ENCODE measurements around the gene MOCS1.
A peak's percentile ranks its signal among the peaks of the same experiment; 100 is the strongest.

The MOCS1 gene

DNA sequence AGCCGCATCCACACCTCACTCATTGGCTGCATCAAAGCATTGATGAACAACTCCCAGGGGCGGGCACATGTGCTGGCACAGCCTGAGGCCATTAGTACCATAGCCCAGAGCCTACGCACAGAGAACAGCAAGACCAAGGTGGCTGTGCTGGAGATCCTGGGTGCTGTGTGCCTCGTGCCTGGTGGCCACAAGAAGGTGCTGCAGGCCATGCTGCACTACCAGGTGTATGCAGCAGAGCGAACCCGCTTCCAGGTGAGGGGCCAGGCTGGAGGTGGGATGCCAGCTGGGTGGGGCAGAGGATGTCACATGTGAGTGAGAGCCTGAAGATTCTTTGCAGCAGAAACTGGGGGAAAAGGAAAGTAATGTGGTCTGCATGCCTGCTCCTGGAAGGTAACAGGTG lies 66.7 kb downstream of the MOCS1 start:
- no peak for DNase-seq

DNA sequence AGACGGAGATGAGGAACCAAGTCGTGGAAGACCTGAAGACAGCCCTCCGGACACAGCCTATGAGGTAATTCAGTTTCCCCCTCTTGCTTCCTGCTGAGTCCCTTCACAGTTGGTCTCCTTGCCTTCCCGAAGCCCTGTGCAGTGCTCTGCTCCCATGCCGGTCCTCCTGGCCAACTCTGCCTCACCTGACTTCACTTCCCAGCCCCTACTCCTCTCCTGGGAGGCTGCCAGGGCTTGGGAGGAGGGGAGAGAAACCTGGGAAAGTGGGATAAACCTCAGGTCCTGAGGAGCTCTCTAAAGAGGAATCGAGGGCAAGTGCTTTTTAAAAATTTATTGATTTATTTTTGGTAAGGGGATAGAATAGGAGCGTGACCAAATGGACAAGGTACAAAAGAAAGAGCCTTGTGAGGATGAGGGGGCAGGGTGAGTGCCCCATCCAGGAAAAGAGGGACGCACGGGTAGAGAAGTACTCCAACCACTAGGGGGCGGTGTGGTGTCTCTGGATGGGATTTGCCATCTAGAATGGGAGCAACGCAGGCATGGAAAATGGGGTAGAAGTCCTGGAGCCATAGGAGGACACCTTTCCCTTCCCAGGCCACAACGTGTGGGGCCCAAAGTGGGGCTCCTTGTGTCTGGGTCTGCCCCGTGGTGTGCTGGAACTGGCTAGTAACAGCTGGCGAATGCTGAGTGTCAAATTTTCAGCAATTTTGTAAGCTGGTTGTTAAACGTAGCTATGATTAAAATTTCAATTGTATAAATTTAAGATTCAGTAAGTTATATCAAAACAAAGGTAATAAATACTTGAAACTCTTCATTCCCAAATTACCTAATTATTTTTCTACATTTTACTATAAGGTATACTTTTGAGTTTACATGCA lies 69.0 kb downstream of the MOCS1 start:
- DNase-seq, result peak; percentile 49

DNA sequence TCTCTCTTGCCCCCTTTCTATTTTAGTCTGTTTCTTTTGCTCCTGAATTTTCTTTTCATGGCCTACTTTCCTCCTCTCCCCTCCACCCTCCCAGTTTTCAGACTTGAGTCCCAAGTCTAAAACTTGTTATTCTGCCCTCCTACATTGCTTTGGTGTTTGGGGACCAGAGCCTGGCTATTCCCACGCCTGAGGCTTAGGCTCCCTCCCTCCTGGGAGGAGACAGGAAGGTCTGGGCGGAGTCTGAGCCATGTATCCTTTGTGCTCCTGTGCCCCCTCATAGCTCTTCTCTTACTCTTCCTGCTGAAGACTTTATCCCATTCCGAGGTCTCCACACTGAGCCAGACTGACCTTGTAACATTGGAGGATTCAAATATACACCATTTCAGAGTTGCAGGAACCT lies 72.6 kb downstream of the MOCS1 start:
- DNase-seq, result no peak

DNA sequence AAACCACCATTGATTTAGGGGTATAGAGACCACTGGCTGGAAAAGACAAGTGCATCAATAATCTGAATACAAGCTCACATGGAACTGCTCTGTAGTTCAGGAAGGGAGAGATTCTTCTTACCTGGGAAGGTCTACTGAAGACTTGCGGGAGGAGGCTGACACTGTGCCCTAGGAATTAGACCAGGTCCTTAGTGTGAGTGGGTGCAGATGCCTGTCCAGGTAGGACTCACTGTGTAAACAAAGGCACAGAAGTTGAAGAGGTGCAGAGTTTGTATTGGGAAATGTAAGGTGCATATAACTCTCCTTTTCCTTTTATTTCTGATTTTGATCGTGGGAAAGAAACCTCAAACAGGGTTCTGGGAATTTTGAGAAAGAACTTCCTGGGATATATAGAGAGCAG lies 75.2 kb downstream of the MOCS1 start:
- no peak for DNase-seq

DNA sequence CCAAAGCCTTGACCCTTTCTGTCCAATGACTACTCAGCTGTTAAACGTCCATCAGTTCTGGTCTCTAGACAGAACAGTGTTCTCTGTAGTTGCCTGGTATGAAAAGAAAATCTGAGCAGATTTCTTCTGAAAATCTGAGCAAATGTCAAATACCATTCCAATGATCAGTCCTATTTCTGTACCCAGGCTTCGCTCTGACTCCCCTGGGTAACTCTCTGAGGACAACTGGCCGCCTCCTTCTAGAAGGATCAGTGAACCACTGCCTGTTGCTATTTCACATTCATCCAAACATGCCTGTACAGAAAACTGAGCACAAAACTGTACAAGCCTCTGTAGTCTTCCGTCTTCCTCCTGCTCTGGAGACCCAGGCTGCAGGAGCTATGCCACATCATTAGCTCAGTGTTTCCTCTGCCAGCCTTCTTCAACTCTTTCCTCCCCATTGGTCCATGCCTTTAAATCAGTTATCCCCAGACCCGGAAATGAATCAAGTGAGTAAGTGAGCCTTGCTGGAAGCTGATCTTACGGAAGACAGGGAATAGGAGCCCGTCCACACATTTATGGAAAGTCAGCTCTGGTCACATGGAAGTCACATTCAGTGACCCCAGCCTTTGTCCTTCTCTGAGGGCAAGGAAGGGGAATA lies 78.8 kb downstream of the MOCS1 start:
- peak; percentile 19 for DNase-seq

Measured in fibroblast of skin of right quadriceps (primary cell).